NCI-H345 treated with DMSO at 0.1 percent for 48 hours (cell line): ENCODE measurements around the gene DNAI1.

Experiments
- DNase-seq: peaks from one replicate; lab custom pipeline; 2025; ENCODE audit not compliant: unreplicated experiment; lab: John Stamatoyannopoulos, UW

The DNAI1 gene

GRCh38 chr9:34490360-34490759 lies 31.8 kb downstream of the DNAI1 start:
- DNase-seq = no peak

- no peak for DNase-seq
Measured at GRCh38 chr9:34490760-34491159, 32.2 kb downstream of the DNAI1 start.

- DNase-seq = no peak
Measured at GRCh38 chr9:34491596-34491995, 33.0 kb downstream of the DNAI1 start.

GRCh38 chr9:34492051-34492450 lies 33.4 kb downstream of the DNAI1 start:
- DNase-seq = no peak

- no peak for DNase-seq
Measured at GRCh38 chr9:34493972-34494535, 35.4 kb downstream of the DNAI1 start.

GRCh38 chr9:34496149-34496712 lies 37.6 kb downstream of the DNAI1 start:
- DNase-seq = no peak

- peak; percentile 47 for DNase-seq
Measured at GRCh38 chr9:34498553-34498952, 39.9 kb downstream of the DNAI1 start.

- no peak for DNase-seq
Measured at GRCh38 chr9:34499076-34499475, 40.5 kb downstream of the DNAI1 start.

GRCh38 chr9:34500623-34501267 lies 42.1 kb downstream of the DNAI1 start:
- peak; percentile 42 for DNase-seq

- DNase-seq = no peak
Measured at GRCh38 chr9:34501372-34501771, 42.8 kb downstream of the DNAI1 start.

GRCh38 chr9:34501889-34502425 lies 43.4 kb downstream of the DNAI1 start:
- DNase-seq = no peak

- no peak for DNase-seq
Measured at GRCh38 chr9:34502471-34502870, 43.9 kb downstream of the DNAI1 start.

- DNase-seq = no peak
Measured at GRCh38 chr9:34502891-34503290, 44.3 kb downstream of the DNAI1 start.

GRCh38 chr9:34503406-34503805 lies 44.8 kb downstream of the DNAI1 start:
- no peak for DNase-seq

GRCh38 chr9:34505370-34506120 lies 46.9 kb downstream of the DNAI1 start:
- DNase-seq = no peak

- DNase-seq = no peak
Measured at GRCh38 chr9:34506623-34507022, 48.0 kb downstream of the DNAI1 start.

- no peak for DNase-seq
Measured at GRCh38 chr9:34507556-34507955, 49.0 kb downstream of the DNAI1 start.

GRCh38 chr9:34507966-34508365 lies 49.4 kb downstream of the DNAI1 start:
- no peak for DNase-seq

- DNase-seq = no peak
Measured at GRCh38 chr9:34508463-34508862, 49.9 kb downstream of the DNAI1 start.

- no peak for DNase-seq
Measured at GRCh38 chr9:34508951-34509350, 50.3 kb downstream of the DNAI1 start.

- no peak for DNase-seq
Measured at GRCh38 chr9:34510497-34511468, 52.2 kb downstream of the DNAI1 start.
